ENCODE results near the gene SMCHD1. TPM values are rescaled to one million over a fixed set of nuclear protein-coding genes. Genes with fewer than 3 reads are reported as not detected.

The SMCHD1 gene
- total RNA-seq, 4 donors from 2014 or later: 85.1 to 142 (median 91.7) TPM

DNA sequence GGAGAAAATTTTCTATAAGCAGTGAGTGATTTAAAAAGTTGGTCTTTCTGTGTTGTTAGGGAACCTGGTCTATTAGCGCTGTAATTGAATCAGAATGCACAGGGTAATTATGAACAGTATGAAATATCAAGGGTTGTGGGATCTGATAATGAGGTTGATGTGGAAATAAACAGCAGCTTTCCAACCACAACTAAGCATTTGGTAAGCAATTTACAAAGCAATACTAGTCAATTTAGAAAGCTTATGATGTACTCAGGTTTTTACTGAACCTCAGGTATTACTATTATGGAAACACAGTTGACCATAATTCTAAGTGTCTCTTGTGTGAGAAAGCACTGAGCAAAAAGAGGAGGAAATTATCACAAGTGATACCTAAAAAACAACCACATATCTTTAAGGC, 11.0 kb upstream of the SMCHD1 start:
- TF ChIP-seq, protein P1, sequence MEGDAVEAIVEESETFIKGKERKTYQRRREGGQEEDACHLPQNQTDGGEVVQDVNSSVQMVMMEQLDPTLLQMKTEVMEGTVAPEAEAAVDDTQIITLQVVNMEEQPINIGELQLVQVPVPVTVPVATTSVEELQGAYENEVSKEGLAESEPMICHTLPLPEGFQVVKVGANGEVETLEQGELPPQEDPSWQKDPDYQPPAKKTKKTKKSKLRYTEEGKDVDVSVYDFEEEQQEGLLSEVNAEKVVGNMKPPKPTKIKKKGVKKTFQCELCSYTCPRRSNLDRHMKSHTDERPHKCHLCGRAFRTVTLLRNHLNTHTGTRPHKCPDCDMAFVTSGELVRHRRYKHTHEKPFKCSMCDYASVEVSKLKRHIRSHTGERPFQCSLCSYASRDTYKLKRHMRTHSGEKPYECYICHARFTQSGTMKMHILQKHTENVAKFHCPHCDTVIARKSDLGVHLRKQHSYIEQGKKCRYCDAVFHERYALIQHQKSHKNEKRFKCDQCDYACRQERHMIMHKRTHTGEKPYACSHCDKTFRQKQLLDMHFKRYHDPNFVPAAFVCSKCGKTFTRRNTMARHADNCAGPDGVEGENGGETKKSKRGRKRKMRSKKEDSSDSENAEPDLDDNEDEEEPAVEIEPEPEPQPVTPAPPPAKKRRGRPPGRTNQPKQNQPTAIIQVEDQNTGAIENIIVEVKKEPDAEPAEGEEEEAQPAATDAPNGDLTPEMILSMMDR (IDR thresholded peaks at IDR 0.05; ENCODE audit: low read depth): no peak

GRCh38 chr18:2651981-2652380, 3.5 kb upstream of the SMCHD1 start:
- TF ChIP-seq, protein P1 (IDR thresholded peaks at IDR 0.05; ENCODE audit: low read depth): no peak

DNA sequence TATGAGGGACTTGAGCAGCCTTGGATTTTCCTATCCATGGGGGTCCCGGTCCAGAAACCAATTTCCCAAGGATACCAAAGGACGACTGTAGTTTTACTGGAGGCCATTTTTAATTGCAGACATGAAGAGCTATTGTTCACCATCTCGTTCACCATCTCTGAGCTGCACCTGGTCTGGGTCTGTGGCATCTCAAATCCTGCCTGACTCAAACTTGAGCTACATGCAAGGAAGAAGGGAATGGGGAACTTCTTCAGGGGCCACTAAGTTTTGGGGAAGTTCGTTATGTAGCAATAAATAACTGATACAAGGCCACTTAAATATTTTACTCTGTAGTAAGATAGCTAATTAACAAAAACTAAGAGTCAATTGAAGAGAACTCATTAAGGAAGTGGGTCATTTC, 2.1 kb upstream of the SMCHD1 start:
- TF ChIP-seq, protein P1 (IDR thresholded peaks at IDR 0.05; ENCODE audit: low read depth): no peak

DNA sequence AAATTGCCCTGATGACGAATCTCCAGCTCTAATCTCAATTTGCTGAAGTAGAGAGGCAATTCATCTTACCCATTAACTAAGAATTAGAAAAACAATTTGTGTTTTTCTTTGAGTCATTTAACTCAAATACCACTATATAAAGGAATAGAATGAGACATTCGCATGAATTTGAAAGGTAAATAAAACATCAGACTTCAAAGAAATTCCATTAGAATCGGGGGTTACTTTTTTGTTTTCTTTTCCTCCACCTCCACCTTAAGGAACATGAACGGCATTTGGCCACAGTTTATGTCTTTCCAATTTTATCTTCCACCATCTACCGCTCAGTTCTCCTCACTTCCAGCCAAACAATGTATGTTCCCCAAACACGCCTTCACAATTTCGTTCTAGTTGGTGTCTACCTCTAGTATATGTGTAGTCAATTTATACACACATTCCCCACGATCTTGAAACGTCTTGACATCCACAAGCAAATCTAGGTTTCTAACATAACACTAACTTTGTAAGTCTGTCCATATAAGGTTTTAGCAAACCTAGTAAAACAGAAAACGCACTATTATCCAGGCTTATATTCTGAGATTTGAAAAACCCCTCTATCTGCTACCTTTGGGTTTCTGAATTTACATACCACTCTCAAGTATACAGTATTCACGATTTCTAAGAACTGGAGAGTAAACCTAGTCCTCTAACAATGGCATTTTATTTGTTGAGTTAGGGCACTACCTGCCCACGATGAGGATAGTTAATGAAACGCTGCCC, 1.2 kb upstream of the SMCHD1 start:
- TF ChIP-seq, protein P1 (IDR thresholded peaks at IDR 0.05; ENCODE audit: low read depth): no peak

DNA sequence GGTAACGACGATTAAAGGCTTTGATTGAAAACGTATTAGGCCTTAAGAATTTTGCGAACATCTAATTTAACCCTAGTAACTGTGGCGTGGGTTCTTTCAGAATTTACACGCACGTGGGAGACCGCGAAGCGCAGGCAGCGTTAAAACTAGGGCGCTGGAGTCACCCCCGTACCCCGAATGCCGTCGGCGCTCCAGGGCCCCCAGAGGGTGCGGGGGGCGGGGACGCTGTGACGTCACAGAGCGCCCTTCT, 673 bp upstream of the SMCHD1 start:
- TF ChIP-seq, protein P1 (IDR thresholded peaks at IDR 0.05; ENCODE audit: low read depth): no peak

DNA sequence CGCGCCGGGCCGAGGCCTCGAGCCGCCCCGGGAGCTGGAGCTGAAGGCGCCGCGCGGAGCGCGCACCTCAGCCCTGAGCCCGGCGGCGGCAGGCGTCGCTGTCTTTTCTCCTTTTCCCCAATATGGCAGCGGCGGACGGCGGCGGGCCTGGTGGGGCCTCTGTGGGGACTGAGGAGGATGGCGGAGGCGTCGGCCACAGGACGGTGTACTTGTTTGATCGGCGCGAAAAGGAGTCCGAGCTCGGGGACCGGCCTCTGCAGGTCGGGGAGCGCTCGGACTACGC, 369 bp downstream of the SMCHD1 start:
- TF ChIP-seq, protein P1 (IDR thresholded peaks at IDR 0.05; ENCODE audit: low read depth): no peak

- TF ChIP-seq, protein P1 (IDR thresholded peaks at IDR 0.05; ENCODE audit: low read depth): no peak
These were observed 883 bp downstream of the SMCHD1 start for GRCh38 chr18:2656237-2656980.

Measured in subcutaneous adipose tissue (tissue), 4 donors.